GM12892 (cell line): ENCODE measurements around the gene SBSN.

Experiments used
- POLR2A ChIP-seq: IDR thresholded peaks from 2 replicates; pipeline ENCODE4 v1.6.1; 2011; ENCODE audit warnings: low read depth, low read length, control low read depth
- POLR2AphosphoS5 ChIP-seq: IDR thresholded peaks from 2 replicates; pipeline ENCODE4 v1.6.1; 2011; ENCODE audit warnings: low read depth, low read length, control low read depth

DNA sequence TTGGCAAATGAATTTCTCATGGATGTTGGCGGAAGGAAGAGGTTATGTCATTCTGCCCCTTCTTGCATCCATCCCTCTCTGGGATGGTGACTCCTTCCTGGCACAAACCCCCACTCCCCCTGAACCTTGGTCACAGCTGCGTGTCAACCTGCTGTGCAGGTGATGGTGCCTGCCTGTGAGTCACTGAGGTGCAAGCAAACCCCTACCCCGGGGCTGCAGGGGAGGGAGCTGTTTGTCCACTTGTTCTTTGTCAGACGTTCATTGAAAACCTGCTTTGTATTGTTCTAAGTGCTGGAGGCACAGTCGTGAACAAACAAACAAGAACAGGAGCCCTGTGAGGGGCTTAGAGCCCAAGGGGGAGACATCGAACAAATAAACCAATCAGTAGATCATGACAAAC, 3.2 kb upstream of the SBSN start:
- TF ChIP-seq POLR2AphosphoS5 (no peak), POLR2A (no peak)
